Caco-2 (cell line): Measurements from ENCODE around the gene AUTS2. TPM values are rescaled to one million over a fixed set of nuclear protein-coding genes. Genes with fewer than 3 reads are reported as not detected.

ENCODE experiments used
- BruUV-seq: library from RNA; stranded (reverse); fragments of 400-500 nt; replicated peaks from 2 replicates; lab custom pipeline; 2021; lab: Mats Ljungman, UMichigan
- CTCF ChIA-PET: fragments of 300-600 bp; sonication (Branson Sonifier 250); formaldehyde crosslinking; loops from one replicate; lab custom pipeline; 2022; ENCODE audit warnings: antibody characterized with exemption; lab: Charles Lee
- POLR2A ChIA-PET: fragments of 300-600 bp; sonication (Branson Sonifier 250); formaldehyde crosslinking; loops from one replicate; lab custom pipeline; 2022; ENCODE audit warnings: antibody characterized with exemption; lab: Charles Lee
- DNase-seq, 2 experiments: peaks; one replicate each; pipeline versions ENCODE4 v3.0.0 to v3.0.0-alpha.2; 2020 to 2022
- H3K27me3 ChIP-seq: replicated peaks from 2 replicates; pipeline ENCODE4 v1.6.0; 2011; ENCODE audit warnings: low read length; ENCODE audit not compliant: control insufficient read depth, insufficient read depth
- H3K36me3 ChIP-seq: 2 replicates; pipeline ENCODE4 v1.5.1; 2011; ENCODE audit warnings: low read length; ENCODE audit not compliant: control insufficient read depth, insufficient read depth
- H3K4me1 ChIP-seq: fragments of 250-450 bp; sonication (Bioruptor Pico); 2 replicates; pipeline ENCODE4 v1.5.1; 2020; ENCODE audit warnings: mild to moderate bottlenecking
- H3K4me3 ChIP-seq: 2 replicates; pipeline ENCODE4 v1.5.1; 2011; ENCODE audit warnings: low read depth, mild to moderate bottlenecking, control low read depth, low read length
- H3K9me3 ChIP-seq: fragments of 250-450 bp; sonication (Bioruptor Pico); 2 replicates; pipeline ENCODE4 v1.5.1; 2020; ENCODE audit warnings: mild to moderate bottlenecking, moderate library complexity
- H3K27ac Mint-ChIP-seq: one replicate; pipeline ENCODE4 v1.8.0; 2022; ENCODE audit warnings: mixed read lengths; ENCODE audit not compliant: unreplicated experiment
- H3K27me3 Mint-ChIP-seq: one replicate; pipeline ENCODE4 v1.8.0; 2022; ENCODE audit warnings: mixed read lengths; ENCODE audit not compliant: insufficient read depth, unreplicated experiment
- H3K36me3 Mint-ChIP-seq: one replicate; pipeline ENCODE4 v1.8.0; 2022; ENCODE audit warnings: mild to moderate bottlenecking, mixed read lengths; ENCODE audit not compliant: insufficient read depth, unreplicated experiment
- H3K4me1 Mint-ChIP-seq: one replicate; pipeline ENCODE4 v1.8.0; 2022; ENCODE audit warnings: low read depth, mixed read lengths; ENCODE audit not compliant: unreplicated experiment
- H3K4me3 Mint-ChIP-seq: one replicate; pipeline ENCODE4 v1.8.0; 2022; ENCODE audit warnings: mild to moderate bottlenecking, moderate library complexity, mixed read lengths; ENCODE audit not compliant: unreplicated experiment
- H3K9me3 Mint-ChIP-seq: one replicate; pipeline ENCODE4 v1.8.0; 2022; ENCODE audit warnings: mixed read lengths; ENCODE audit not compliant: unreplicated experiment
- intact Hi-C: fragments of 100-400 bp; cut with micrococcal nuclease; formaldehyde crosslinking; loops from one replicate; pipeline ENCODE4 v1.10.0; 2022; ENCODE audit not compliant: unreplicated experiment
- total RNA-seq: library from RNA; stranded (reverse); gene quantifications from 2 replicates; pipeline ENCODE4 v1.2.3, GENCODE V29; 2022
- TF ChIP-seq, protein P1 (sequence below), 2 experiments: fragments of 200-600 bp in 1 of 2; IDR thresholded peaks; 1 replicate in 1 of 2; 2 replicates in 1 of 2; pipeline versions ENCODE4 v1.5.1 to v1.8.0; 2011 to 2022; ENCODE audit warnings: antibody characterized with exemption in 1 of 2, control low read depth in 1 of 2, inconsistent platforms in 1 of 2, low read depth in 1 of 2, low read length in 1 of 2, mild to moderate bottlenecking in 1 of 2, moderate library complexity in 1 of 2; ENCODE audit not compliant: insufficient read depth in 1 of 2, severe bottlenecking in 1 of 2, unreplicated experiment in 1 of 2

The AUTS2 gene
- total RNA-seq, 1 experiment from 2014 or later: 37.1 TPM

GRCh38 chr7:70457482-70457881 is 859.2 kb downstream of the AUTS2 start:
- ChIA-PET CTCF (no interaction called here), POLR2A (no interaction called here)
- Mint-ChIP-seq H3K4me1 (peaks cover 8% of the 10 kb centered on the region), H3K36me3 (no peaks in the 10 kb centered on the region), H3K27ac (peak overlapping the region; percentile 10), H3K27me3 (no peaks in the 10 kb centered on the region), H3K4me3 (no peak overlapping the region), H3K9me3 (no peaks in the 10 kb centered on the region)
- H3K4me1 ChIP-seq: peaks cover 20% of the 10 kb centered on the region
- TF ChIP-seq, protein P1, sequence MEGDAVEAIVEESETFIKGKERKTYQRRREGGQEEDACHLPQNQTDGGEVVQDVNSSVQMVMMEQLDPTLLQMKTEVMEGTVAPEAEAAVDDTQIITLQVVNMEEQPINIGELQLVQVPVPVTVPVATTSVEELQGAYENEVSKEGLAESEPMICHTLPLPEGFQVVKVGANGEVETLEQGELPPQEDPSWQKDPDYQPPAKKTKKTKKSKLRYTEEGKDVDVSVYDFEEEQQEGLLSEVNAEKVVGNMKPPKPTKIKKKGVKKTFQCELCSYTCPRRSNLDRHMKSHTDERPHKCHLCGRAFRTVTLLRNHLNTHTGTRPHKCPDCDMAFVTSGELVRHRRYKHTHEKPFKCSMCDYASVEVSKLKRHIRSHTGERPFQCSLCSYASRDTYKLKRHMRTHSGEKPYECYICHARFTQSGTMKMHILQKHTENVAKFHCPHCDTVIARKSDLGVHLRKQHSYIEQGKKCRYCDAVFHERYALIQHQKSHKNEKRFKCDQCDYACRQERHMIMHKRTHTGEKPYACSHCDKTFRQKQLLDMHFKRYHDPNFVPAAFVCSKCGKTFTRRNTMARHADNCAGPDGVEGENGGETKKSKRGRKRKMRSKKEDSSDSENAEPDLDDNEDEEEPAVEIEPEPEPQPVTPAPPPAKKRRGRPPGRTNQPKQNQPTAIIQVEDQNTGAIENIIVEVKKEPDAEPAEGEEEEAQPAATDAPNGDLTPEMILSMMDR (IDR thresholded peaks at IDR 0.05; ENCODE audit: insufficient read depth in 1 of 2, low read depth in 1 of 2, low read length in 1 of 2, severe bottlenecking in 1 of 2, unreplicated experiment in 1 of 2): no peak
- intact Hi-C loops: no loop called here
- H3K27me3 ChIP-seq: no peaks in the 10 kb centered on the region
- H3K36me3 ChIP-seq: no peaks in the 10 kb centered on the region
- no peak overlapping the region for H3K4me3 ChIP-seq
- no TSS peak for BruUV-seq
- no peaks in the 10 kb centered on the region for H3K9me3 ChIP-seq
- no peak for DNase-seq

DNA sequence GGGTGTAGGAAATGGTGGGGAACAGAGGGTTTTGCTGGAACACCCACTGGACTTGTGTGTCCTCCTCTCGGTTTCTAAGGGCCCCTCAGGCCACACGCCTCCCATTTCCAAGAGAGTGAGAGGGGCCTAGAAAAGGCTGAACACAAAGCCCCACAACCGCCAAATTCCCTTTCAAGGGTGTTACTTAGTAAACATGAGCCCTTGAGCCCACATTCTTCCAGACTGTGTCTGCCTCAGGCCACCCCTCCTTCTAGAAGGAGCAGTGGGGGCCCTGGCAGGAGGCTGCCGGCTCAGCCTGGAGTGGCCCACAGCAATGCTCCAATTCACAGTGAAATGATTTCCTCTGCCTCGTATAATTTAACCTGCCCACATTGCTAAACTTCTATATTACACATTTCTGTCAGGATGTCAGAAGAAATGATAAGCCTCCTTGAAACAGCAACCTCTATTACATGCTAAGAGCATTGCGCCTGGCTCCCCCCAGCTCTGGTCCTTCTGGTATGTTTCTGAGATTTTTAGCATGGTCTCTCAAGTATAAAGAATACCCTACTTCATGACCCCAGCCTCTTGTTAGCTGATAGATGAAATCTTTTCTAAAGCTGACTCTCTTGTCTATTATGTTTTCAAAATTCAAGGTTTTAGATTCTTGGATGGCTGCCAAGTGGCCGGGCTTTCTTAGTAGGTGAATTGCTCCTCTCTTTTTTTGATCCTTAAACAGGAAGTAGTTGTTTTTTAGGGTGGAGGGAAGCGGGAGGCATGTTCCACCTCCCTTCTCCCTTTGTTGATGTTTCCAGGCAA is 859.8 kb downstream of the AUTS2 start:
- Mint-ChIP-seq H3K27me3 (no peaks in the 10 kb centered on the region), H3K4me3 (no peak overlapping the region), H3K9me3 (no peaks in the 10 kb centered on the region), H3K4me1 (peaks cover 8% of the 10 kb centered on the region), H3K27ac (peak overlapping the region; percentile 10), H3K36me3 (no peaks in the 10 kb centered on the region)
- Histone ChIP-seq H3K27me3 (no peaks in the 10 kb centered on the region), H3K9me3 (no peaks in the 10 kb centered on the region), H3K4me1 (peaks cover 24% of the 10 kb centered on the region), H3K36me3 (no peaks in the 10 kb centered on the region), H3K4me3 (no peak overlapping the region)
- intact Hi-C loops: no loop called here
- TF ChIP-seq, protein P1 (IDR thresholded peaks at IDR 0.05; ENCODE audit: insufficient read depth in 1 of 2, low read depth in 1 of 2, low read length in 1 of 2, severe bottlenecking in 1 of 2, unreplicated experiment in 1 of 2): no peak
- ChIA-PET POLR2A (no interaction called here), CTCF (no interaction called here)
- no TSS peak for BruUV-seq
- no peak for DNase-seq

DNA sequence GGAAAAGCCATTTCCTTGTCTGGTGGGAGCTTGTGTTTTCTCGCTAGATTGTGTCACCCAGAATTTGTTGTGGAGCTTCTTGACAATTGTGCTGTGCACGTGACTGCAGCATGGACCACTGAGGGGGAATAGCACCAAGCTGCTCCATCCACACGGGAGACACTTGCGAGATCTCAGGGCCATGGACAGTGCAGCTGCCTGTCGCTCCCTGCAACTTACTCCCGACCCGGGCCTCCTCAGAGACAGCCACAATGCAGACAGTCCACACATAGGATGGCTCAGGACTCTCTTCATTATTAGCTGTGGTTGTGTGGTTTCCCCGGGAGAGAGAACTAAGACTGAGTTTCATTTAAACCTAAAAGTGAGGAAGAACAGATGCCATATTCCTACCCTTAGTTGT is 860.5 kb downstream of the AUTS2 start:
- Mint-ChIP-seq H3K4me3 (no peak overlapping the region), H3K27ac (peak overlapping the region; percentile 10), H3K9me3 (no peaks in the 10 kb centered on the region), H3K4me1 (peaks cover 14% of the 10 kb centered on the region), H3K27me3 (no peaks in the 10 kb centered on the region), H3K36me3 (no peaks in the 10 kb centered on the region)
- Histone ChIP-seq H3K27me3 (no peaks in the 10 kb centered on the region), H3K4me1 (peaks cover 30% of the 10 kb centered on the region), H3K9me3 (no peaks in the 10 kb centered on the region), H3K4me3 (no peak overlapping the region), H3K36me3 (no peaks in the 10 kb centered on the region)
- POLR2A ChIA-PET: no interaction called here
- TF ChIP-seq, protein P1 (IDR thresholded peaks at IDR 0.05; ENCODE audit: insufficient read depth in 1 of 2, low read depth in 1 of 2, low read length in 1 of 2, severe bottlenecking in 1 of 2, unreplicated experiment in 1 of 2): no peak
- DNase-seq: no peak
- CTCF ChIA-PET: no interaction called here
- no TSS peak for BruUV-seq
- intact Hi-C loops: no loop called here
